ENCODE data around the gene AGPAT2.

The AGPAT2 gene

GRCh38 chr9:136686794-136687711 lies at the start of gene AGPAT2:
Gene AGPAT2, minus strand, starts transcription at chr9:136687457. Its CDS starts 100 bp downstream, at chr9:136687357.
- Histone ChIP-seq H3K9ac (ENCODE audit: low read depth, low read length) (peak within 1 kb of the TSS; percentile 68), H3K4me1 (ENCODE audit: insufficient read depth, low read length) (peaks cover 9% of the 10 kb centered on the region; the same call in 1 of the 2 replicates), H3K36me3 (ENCODE audit: insufficient read depth, low read length) (no peaks in the 10 kb centered on the region), H3K9me3 (ENCODE audit: control insufficient read depth, insufficient read depth, low read length) (no peaks in the 10 kb centered on the region)

GRCh38 chr9:136735812-136736480 lies 48.7 kb upstream of the AGPAT2 start:
- Histone ChIP-seq H3K9me3 (ENCODE audit: control insufficient read depth, insufficient read depth, low read length) (no peaks in the 10 kb centered on the region), H3K36me3 (ENCODE audit: insufficient read depth, low read length) (no peaks in the 10 kb centered on the region), H3K4me1 (ENCODE audit: insufficient read depth, low read length) (no peaks in the 10 kb centered on the region; the same call in 1 of the 2 replicates), H3K9ac (ENCODE audit: low read depth, low read length) (no peak overlapping the region)

DNA sequence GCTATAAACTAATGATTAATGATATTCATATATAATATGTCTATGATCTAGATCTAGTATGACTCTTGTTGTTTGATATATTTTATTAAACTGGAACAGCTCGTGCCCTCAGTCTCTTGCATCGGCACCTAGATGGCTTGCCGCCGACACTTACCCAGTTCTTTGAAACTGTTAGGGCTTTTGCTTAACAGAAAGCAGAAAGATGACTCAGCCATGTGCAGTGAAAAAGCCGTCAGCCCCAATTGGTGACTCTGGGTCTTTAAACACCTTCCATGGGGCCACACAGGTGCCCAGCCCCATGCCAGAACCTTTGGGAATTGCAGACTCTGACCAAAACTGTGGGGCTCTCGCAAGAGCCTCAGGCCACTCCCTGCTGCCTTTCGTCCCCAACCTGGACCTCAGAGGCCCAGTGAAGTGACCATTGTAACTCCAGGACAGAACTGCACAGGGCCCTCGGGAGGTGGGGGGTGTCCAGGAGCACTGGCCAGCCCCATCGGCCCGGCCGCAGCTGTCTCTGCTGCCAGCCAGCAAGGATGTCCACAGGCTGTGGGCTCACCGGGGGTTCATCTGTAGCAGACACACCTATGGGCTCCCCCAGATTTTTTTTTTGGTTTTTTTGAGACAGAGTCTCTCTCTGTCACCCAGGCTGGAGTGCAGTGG lies 47.7 kb upstream of the AGPAT2 start:
- Histone ChIP-seq H3K36me3 (ENCODE audit: insufficient read depth, low read length) (no peaks in the 10 kb centered on the region), H3K9ac (ENCODE audit: low read depth, low read length) (no peak overlapping the region), H3K4me1 (ENCODE audit: insufficient read depth, low read length) (no peaks in the 10 kb centered on the region; the same call in 1 of the 2 replicates), H3K9me3 (ENCODE audit: control insufficient read depth, insufficient read depth, low read length) (no peaks in the 10 kb centered on the region)

- no peaks in the 10 kb centered on the region for H3K9me3 ChIP-seq (ENCODE audit: control insufficient read depth, insufficient read depth, low read length)
- H3K4me1 ChIP-seq (ENCODE audit: insufficient read depth, low read length) = no peaks in the 10 kb centered on the region; the same call in 1 of the 2 replicates
- H3K9ac ChIP-seq (ENCODE audit: low read depth, low read length) = no peak overlapping the region
- no peaks in the 10 kb centered on the region for H3K36me3 ChIP-seq (ENCODE audit: insufficient read depth, low read length)
These were observed 46.4 kb upstream of the AGPAT2 start for GRCh38 chr9:136733611-136734010.

- Histone ChIP-seq H3K4me1 (ENCODE audit: insufficient read depth, low read length) (no peaks in the 10 kb centered on the region; the same call in 1 of the 2 replicates), H3K9ac (ENCODE audit: low read depth, low read length) (no peak overlapping the region), H3K36me3 (ENCODE audit: insufficient read depth, low read length) (no peaks in the 10 kb centered on the region), H3K9me3 (ENCODE audit: control insufficient read depth, insufficient read depth, low read length) (no peaks in the 10 kb centered on the region)
These were observed 45.4 kb upstream of the AGPAT2 start for GRCh38 chr9:136732444-136733178.

- H3K9ac ChIP-seq (ENCODE audit: low read depth, low read length) = no peak overlapping the region
- H3K4me1 ChIP-seq (ENCODE audit: insufficient read depth, low read length) = peaks cover 4% of the 10 kb centered on the region; the same call in 1 of the 2 replicates
- peaks cover 8% of the 10 kb centered on the region for H3K36me3 ChIP-seq (ENCODE audit: insufficient read depth, low read length)
- no peaks in the 10 kb centered on the region for H3K9me3 ChIP-seq (ENCODE audit: control insufficient read depth, insufficient read depth, low read length)
These were observed 42.7 kb upstream of the AGPAT2 start for GRCh38 chr9:136729926-136730325.

GRCh38 chr9:136729144-136729543 lies 41.9 kb upstream of the AGPAT2 start:
- Histone ChIP-seq H3K9me3 (ENCODE audit: control insufficient read depth, insufficient read depth, low read length) (no peaks in the 10 kb centered on the region), H3K36me3 (ENCODE audit: insufficient read depth, low read length) (peaks cover 12% of the 10 kb centered on the region), H3K9ac (ENCODE audit: low read depth, low read length) (peak overlapping the region; percentile 87), H3K4me1 (ENCODE audit: insufficient read depth, low read length) (peaks cover 4% of the 10 kb centered on the region; the same call in 1 of the 2 replicates)

DNA sequence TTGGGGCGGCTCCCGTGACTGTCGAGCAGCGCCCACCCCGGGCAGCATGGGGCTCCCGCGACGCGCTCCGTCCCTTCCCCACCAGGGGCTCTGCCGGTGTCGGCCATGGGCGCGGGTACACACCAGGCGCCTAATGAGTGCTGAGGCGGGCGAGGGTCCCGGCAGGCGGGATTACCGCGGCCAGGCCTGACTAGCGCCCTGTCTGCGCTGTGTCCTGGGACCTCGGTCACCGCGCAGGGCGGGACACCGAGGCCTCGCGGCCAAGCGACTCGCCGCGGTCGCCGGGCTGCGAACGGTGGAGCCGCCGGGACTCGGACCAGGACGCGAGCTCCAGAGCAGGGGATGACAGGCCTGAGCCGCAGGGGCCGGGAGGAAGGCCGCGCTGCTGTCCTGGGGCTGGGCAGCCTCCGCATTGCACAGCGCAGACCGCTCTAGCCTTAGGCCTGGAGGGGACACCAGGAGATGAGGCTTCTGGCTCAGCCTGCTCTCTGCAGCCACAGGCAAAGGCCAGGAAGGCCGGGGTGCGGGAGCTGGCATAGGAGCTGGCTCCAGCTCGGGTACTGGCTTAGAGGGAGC lies 41.4 kb upstream of the AGPAT2 start:
- H3K9me3 ChIP-seq (ENCODE audit: control insufficient read depth, insufficient read depth, low read length) = no peaks in the 10 kb centered on the region
- H3K36me3 ChIP-seq (ENCODE audit: insufficient read depth, low read length) = peaks cover 17% of the 10 kb centered on the region
- peaks cover 4% of the 10 kb centered on the region; the same call in 1 of the 2 replicates for H3K4me1 ChIP-seq (ENCODE audit: insufficient read depth, low read length)
- peak overlapping the region; percentile 87 for H3K9ac ChIP-seq (ENCODE audit: low read depth, low read length)

- H3K9me3 ChIP-seq (ENCODE audit: control insufficient read depth, insufficient read depth, low read length) = no peaks in the 10 kb centered on the region
- H3K9ac ChIP-seq (ENCODE audit: low read depth, low read length) = peak overlapping the region; percentile 87
- peaks cover 20% of the 10 kb centered on the region for H3K36me3 ChIP-seq (ENCODE audit: insufficient read depth, low read length)
- peaks cover 4% of the 10 kb centered on the region; the same call in 1 of the 2 replicates for H3K4me1 ChIP-seq (ENCODE audit: insufficient read depth, low read length)
These were observed 40.9 kb upstream of the AGPAT2 start for GRCh38 chr9:136728080-136728547.

- peak overlapping the region; percentile 87; the same call in 1 of the 2 replicates for H3K9ac ChIP-seq (ENCODE audit: low read depth, low read length)
- no peaks in the 10 kb centered on the region for H3K9me3 ChIP-seq (ENCODE audit: control insufficient read depth, insufficient read depth, low read length)
- peaks cover 4% of the 10 kb centered on the region; the same call in 1 of the 2 replicates for H3K4me1 ChIP-seq (ENCODE audit: insufficient read depth, low read length)
- peaks cover 20% of the 10 kb centered on the region for H3K36me3 ChIP-seq (ENCODE audit: insufficient read depth, low read length)
These were observed 39.5 kb upstream of the AGPAT2 start for GRCh38 chr9:136726631-136727191.

- H3K36me3 ChIP-seq (ENCODE audit: insufficient read depth, low read length) = peaks cover 20% of the 10 kb centered on the region
- no peaks in the 10 kb centered on the region for H3K9me3 ChIP-seq (ENCODE audit: control insufficient read depth, insufficient read depth, low read length)
- no peak overlapping the region for H3K9ac ChIP-seq (ENCODE audit: low read depth, low read length)
- peaks cover 4% of the 10 kb centered on the region; the same call in 1 of the 2 replicates for H3K4me1 ChIP-seq (ENCODE audit: insufficient read depth, low read length)
These were observed 38.9 kb upstream of the AGPAT2 start for GRCh38 chr9:136726118-136726517.

- H3K36me3 ChIP-seq (ENCODE audit: insufficient read depth, low read length) = peaks cover 20% of the 10 kb centered on the region
- peaks cover 4% of the 10 kb centered on the region; the same call in 1 of the 2 replicates for H3K4me1 ChIP-seq (ENCODE audit: insufficient read depth, low read length)
These were observed 38.4 kb upstream of the AGPAT2 start for GRCh38 chr9:136725612-136726011.

DNA sequence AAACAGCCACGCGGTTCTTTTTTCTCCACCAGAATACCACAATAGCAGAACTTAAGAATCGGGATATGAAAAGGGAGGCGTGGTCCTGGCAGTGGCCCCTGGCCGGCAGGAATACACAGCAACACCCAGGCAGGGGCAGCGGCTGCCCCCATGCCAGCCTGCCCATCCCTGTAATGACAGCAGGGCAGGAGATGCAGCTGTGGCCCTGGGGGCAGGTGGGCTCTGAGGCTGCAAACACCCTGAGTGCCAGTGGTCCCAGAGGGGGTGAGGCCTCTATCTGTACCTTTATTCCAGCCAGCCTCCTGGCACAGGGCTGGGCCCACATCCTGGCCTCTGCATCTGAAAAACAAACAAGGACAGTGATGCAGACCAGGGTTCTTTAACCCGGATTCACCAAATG lies 37.5 kb upstream of the AGPAT2 start:
- no peak overlapping the region for H3K9ac ChIP-seq (ENCODE audit: low read depth, low read length)
- peaks cover 20% of the 10 kb centered on the region for H3K36me3 ChIP-seq (ENCODE audit: insufficient read depth, low read length)
- H3K4me1 ChIP-seq (ENCODE audit: insufficient read depth, low read length) = peaks cover 4% of the 10 kb centered on the region; the same call in 1 of the 2 replicates
- H3K9me3 ChIP-seq (ENCODE audit: control insufficient read depth, insufficient read depth, low read length) = no peaks in the 10 kb centered on the region

More at GRCh38 chr9:136725612-136726011, 38.4 kb upstream of the AGPAT2 start:
- Histone ChIP-seq H3K9me3 (ENCODE audit: control insufficient read depth, insufficient read depth, low read length) (no peaks in the 10 kb centered on the region), H3K9ac (ENCODE audit: low read depth, low read length) (no peak overlapping the region)

All from ES-I3 (cell line).